Stimulated activated CD8-positive, alpha-beta memory T cell treated with anti-CD3 and anti-CD28 coated beads, Interleukin-15, amount 100 ng/mL, for 1 hour (primary cell): Measurements from ENCODE around the gene MTFMT.
"Not testable (repeated sequence)": the region's sequence is repeated elsewhere in the genome, so short reads cannot be mapped to it uniquely, and the experiment has no call there.

Source experiments
- DNase-seq: peaks from one replicate; pipeline ENCODE4 v3.0.0-alpha.2; 2020; ENCODE audit warnings: low read depth

The MTFMT gene

DNA sequence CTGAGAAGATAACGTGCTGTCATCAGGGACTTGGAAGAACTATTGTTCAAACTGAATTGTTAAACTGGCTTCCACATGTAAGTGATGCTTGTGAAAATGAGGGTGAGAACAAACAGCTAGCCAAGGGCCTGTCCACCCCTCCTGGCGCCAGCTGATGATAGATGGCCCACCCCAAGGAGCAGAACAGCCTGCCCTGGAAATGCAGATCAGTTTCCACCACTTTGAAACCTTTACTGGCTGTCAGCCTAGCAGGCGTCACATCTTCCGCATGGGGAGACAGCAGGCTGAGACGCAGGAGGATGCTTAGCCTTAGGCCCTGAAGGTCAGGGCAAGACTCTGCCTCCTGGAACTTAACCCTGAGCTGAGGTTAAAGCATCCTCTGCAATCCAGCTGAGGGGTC is 9.4 kb upstream of the MTFMT start:
- no peak for DNase-seq

DNA sequence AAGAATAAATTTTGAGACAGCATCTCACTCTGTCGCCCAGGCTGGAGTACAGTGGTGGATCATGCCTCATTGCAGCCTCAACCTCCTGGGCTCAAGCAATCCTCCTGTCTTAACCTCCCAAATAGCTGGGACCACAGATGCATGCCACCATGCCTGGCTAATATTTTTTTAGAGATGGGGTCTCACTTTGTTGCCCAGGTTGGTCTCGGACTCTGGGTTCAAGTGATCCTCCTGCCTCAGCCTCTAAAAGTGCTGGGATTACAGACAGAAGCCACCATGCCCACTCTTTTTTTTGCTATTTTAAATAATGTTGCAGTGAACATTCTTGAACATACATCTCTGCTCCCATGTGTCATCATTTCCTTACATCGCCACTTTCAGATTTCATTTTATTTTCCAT is 9.0 kb upstream of the MTFMT start:
- no peak for DNase-seq

DNA sequence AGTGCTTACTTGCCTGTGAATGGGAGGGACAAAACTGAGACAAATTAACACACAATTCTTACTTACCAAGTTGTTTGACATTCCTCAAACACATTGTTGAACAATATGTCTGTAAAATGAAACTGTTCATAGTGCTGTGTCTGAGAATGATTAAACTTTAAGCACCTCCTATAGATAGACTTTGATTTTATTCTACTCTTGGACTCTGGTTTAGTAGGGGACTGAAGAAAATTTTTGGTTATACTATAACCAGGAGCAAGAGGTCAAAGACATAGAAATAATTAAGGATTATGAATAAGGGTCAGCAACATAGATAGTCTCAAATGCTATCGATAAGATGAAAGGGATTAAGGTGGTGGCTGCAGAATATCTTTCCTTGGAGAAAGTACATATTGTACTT is 7.9 kb upstream of the MTFMT start:
- no peak for DNase-seq

DNA sequence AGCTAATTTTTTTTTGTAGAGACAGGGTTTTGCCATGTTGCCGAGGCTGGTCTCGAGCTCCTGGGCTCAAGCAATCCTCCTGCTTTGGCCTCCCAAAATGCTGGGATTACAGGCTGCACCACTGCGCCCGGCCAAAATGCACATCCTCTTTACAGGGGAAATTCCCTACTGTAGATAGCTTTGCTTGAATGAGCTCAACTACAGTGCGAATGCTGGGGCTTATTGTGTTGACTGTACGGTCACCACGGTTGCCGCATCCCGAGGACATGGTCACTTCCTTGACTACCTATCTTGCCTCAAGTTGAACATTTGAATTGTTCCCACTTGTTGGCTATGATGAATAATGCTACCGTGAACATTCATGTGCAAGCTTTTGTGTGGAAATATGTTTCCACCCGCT is 5.3 kb upstream of the MTFMT start:
- no peak for DNase-seq

DNA sequence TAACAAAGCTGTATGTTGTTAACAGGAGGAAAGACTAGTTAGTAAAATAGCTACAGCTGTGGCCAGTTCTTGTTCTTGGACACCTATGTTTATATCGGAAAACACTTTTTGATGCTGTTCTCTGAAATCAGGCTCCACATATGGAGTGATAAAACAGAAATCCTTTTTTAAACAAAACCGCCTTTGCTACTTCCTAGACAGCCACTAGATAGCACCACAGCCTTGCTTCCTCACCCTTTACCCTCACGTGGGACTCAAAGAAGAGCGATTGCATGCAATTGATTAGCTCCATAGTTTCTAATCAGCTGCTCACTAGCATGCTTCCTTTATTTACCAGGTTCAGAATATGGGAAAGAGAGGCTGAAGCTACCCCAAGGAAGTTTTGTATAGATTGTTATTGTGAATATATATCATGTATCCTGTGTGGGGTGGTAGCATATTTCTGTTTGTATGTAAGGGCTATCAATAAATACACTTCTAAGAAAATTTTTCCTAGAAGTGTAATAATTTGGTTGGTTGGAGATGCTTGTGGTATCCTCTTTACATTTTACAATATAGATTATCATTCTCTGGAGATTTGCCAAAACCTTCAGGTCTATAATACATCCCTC is 4.3 kb upstream of the MTFMT start:
- DNase-seq, result no peak

DNA sequence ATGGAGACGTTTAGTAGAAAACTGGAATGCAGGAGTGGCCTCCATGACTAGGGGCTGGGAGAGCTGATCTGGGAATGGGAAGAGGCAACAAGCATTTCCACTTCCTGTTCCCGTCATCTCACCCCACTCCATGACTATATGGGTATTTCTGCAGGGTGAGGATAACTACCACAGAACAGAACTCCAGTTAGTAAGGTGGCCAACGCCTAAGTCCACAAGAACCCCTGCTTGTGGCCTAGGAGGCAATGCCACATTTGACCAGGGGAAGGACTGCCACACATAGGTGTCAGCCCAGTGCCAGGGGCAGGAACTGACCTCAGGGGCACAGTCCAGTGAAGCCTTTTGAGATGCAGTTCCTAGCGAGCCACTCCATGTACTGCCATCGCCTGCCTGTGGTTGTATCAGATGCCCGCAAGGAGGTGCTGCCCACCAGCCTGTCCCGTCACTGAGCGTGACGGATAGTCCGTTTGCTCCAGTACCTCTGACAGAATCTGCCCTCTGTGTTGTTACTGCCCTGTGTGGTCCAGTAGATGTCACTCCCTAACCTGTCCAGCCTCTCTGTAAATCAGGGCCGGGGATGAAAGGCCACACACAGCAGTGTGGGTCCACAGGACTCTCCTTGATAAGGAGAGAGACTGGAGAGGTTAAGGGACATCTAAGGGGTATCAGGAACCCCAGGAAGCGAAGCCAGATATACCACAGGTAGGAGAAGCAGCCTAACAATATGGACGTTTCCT is 3.5 kb upstream of the MTFMT start:
- no peak for DNase-seq

DNA sequence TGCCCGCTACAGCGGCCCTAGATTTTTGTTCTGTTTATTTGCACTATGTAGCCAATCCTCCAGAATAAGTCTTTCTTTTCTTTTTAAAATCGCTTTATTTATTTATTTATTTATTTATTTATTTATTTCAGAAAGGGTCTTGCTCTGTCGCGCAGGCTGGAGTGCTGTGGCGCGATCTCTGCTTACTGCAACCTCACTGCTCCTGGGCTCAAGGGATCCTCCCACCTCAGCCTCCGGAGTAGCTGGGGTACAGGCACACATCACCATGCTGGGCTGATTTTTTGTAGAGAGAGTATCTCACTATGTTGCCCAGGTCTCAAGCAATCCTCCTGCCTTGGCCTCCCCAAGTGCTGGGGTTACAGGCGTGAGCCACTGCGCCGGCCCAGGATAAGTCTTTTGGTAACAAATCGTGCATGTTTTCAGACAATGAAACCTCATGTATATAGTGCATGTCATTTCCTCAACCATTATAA is 333 bp upstream of the MTFMT start:
- DNase-seq, result no peak

DNA sequence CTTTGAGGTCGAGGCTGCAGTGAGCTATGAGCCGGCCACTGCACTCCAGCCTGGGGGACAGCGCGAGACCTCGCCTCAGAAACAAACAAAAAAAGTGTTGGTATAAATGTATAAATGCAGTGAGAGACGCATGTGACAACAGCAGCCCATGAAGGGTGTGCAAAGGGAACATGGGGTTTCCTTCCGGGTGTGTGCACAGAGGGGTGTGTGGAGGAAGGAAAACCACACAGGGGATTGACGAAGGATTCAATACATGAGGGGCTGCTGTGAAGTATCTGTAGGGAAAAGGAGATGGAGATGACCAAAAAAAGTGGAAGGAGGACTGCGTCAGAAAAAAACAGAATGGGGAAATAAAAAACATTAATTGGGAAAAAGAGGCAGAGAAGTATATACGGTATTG is 1.1 kb downstream of the MTFMT start:
- no peak for DNase-seq

DNA sequence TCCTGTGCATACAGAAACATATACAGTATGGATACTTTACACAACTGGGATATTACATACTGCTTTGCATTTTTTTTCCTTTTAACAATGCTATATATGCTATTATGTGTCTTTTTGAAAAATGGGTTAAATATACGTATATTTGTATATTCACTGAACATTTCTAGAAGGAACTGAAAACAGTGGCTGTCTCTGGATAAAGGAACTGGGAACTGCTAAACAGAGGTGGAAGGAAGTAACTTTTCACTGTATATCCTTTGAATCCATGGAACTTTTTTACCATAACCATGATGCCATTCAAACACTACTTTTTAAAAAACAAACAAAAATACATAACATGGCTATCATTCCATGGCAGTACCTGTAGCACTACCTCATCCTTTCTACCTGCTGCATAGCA is 1.8 kb downstream of the MTFMT start:
- no peak for DNase-seq

DNA sequence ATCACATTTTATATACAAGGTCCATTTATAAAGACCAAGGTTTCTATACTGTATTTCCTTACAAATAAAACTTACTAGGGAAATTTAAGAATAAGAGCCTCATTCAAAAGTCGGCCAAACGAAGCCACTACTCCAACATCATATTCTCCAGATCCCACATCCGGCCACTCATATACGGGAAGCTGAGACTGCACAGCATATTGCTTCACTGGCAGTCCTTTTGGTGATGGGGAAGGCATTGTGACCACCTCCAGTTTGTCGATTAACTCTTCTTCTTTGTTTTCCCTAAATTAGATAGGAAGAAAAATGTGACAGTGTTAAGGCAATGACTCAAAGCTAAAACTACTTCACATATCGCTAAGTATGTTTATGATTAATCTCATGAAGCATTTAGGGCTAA is 2.7 kb downstream of the MTFMT start:
- no peak for DNase-seq

DNA sequence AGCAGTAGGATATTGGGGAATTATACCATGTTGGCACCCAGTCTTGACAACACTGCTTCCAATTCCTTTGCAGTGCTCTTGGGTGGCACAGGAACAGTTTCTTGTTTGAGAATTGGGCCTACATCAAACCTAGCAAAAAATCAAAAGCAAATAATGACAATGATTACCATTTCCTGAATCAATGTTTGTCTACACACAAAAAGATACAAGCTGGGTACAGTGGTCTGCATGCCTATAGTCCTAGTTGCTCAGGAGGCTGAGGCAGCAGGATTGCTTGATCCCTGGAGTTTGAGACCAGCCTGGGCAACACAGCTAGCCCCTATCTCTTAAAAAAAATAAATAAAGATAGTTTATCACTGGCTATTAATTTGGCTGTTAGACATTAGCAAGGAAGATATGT is 8.0 kb downstream of the MTFMT start:
- no peak for DNase-seq

DNA sequence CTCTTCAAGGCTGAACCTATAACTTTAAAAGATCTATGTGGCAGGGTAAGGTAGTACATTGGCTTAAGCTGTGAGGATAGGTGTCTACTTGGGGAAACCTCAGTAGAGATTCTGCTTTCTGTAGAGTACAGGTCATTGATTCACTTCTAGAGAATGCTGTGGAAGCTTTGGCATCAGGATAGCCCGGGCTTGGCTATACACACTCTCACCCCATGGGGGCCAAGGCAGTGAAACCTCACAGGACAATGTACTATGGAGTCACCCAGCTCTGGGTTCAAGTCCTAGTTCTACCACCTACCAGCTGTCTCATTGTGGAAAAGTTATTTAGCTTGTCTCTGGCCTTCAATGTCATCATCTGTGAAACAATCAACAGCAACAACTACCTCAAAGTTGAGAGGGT is 9.0 kb downstream of the MTFMT start:
- no peak for DNase-seq

DNA sequence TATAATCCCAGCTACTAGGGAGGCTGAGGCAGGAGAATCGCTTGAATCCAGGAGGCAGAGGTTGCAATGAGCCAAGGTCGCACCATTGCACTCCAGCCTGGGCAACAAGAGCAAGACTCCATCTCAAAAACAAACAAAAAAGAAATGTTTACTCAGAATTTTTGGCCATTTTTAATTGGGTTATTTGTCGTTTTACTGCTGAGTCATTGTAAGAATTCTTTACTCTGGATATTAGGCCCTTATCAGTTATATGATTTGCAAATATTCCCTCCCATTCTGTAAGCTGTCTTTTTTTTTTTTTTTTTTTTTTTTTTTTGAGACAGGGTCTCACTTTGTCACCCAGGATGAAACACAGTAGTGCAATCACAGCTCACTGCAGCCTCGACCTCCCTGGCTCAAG is 18.2 kb downstream of the MTFMT start:
- not testable (repeated sequence) for DNase-seq

DNA sequence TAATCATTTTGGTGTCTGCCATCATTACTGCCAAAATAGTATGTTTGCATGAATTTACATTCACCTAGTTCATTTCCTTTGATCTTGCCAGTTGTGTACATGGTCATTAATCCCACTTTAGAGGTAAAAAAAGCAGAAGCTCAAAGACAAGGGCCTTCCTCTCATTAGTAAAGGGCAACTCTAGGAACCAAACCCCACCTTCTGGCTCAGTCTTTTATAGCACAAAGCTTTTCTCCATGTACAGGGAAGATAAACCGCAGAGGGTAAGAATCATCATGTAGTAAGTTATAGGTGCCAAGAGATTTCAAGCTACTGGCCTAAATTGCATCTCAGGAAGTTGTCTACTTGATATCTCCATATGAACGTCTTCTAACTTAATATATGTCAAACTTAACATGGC is 20.5 kb downstream of the MTFMT start:
- DNase-seq, result no peak

DNA sequence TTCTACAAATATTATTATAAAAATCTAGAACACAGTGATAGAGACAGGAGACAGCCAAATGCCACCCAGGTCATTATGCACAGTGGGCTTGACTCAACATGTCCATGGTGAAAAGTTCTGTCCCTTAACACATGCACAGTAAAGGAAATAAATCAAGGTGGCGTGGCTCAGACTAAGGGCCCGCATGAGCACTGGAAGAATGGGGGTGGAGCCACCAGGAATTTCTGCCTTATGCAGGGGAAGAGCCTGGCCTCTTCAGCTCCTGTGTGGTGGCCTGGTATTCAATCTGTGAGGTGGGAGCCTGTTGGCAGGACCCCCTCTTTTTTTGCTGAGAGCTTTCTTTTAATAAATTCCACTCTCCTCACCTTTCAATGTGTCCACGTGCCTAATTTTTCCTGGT is 22.6 kb downstream of the MTFMT start:
- DNase-seq, result no peak

DNA sequence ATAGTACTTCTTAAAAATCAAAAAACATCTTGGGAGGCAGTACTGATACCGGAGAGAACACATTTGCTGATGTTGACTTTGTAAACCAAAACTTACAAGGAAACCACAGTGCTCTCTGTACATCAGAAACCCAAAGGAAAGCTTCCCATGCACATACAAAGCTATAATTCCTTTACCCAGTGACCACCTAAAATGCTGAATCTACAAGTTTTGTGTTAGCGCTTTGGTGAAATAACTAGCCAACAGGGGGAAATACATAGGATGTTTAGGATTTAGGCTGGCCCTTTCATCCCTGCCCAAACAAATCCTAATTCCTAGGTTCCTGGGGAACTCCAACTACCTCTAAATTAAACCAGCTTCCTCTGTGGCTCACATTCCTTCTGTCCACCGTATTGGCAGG is 24.4 kb downstream of the MTFMT start:
- DNase-seq, result no peak

DNA sequence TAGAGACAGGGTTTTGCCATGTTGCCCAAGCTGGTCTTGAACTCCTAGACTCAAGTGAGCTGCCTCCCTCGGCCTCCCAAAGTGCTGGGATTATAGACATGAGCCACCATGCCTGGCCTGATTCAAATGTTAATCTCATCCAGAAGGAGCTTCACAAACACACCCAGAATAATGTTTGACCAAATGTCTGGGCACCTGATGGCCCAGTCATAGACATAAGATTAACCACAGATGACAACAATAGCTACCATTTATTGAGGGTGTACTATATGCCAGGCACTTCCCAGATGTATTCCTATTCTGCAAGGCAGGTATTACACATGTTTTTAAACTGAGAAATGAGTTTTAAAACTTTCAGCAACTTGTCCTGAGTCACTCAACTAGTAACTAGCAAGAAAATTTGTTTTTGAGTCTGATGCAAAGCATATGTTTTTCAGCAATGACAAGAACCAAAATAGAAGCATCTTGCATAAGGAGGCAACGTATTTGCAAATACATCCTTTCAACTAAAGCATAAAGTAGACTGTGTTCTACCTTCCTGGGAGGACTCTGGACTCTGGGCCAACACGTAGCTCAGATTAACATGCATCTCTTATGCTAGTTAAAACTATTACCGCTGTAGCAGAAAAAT is 31.6 kb downstream of the MTFMT start:
- DNase-seq, result no peak

DNA sequence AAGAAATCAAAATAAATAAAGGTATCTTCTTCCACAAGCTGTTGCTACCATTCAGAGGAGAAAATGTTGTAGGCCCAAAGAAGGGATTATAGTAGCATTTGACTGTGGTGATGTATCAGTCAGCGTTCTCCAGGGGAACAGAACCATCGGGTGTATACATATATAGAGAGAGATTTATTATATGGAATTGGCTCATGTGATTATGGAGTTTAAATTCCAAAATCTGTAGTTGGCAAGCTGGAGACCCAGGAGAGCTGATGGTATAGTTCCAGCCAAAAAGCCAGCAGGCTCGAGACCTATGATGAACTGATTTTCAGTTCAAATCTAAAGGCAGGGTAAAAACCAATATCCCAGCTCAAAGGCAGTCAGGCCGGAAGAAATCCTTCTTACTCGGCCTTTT is 32.4 kb downstream of the MTFMT start:
- DNase-seq, result no peak

DNA sequence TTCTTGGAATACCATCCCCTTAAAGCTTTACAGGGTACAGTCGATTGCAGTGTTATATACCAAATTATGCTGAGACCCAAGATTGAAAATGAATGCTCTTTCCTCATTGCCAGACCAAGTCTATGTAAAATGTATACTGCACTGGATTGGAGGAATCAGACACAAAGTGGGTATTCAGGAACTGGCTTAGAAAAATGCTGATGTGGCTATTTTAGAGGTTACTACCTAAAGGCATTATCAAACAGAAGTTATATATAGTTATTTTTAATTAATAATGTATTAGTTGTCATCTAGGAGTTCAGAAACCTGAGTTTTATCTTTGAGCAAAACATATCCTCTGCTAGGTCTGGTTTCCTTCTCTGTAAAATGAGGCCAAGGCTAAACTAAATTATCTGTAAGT is 36.1 kb downstream of the MTFMT start:
- no peak for DNase-seq

DNA sequence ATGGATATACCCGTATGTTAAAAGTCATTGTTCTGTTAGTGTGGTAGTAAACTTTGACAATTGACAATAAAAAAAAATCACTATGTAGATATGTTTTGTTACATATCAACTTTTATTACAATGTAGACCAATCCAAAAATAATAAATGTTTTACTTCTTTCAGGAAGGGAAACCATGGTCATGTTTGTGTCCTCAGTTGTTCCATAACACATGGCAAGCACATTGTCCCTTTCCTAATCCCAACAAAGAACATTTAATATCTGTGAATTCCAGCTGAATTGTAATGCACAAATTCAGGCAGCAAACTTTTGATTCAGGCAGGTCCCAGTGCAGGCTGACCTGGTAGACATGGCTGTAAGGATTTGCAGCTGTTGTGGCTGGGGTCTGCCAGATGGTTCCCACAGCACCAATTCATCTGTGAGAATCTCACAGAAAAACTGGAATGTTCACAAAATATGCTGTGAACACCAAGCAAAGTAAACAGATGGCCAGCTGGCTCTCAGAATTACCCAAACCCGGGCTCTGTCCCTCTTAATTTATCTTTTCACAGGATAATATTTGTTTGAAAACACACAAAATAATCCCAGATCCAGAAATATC is 37.8 kb downstream of the MTFMT start:
- no peak for DNase-seq

DNA sequence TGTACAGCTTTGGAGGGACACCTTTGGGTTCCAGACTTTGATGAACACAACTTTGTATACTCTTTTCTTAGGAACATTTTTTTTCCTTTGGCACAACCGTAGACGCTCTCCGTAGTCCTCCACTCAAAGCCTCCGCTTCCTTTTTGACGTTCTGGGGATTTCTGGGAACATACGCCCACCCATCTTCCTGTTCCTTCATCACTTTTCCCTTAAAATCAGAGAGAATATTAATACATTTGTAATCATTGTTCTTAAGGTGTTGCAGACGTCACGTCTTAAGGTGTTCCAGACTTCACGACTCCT is 39.3 kb downstream of the MTFMT start:
- DNase-seq, result no peak

DNA sequence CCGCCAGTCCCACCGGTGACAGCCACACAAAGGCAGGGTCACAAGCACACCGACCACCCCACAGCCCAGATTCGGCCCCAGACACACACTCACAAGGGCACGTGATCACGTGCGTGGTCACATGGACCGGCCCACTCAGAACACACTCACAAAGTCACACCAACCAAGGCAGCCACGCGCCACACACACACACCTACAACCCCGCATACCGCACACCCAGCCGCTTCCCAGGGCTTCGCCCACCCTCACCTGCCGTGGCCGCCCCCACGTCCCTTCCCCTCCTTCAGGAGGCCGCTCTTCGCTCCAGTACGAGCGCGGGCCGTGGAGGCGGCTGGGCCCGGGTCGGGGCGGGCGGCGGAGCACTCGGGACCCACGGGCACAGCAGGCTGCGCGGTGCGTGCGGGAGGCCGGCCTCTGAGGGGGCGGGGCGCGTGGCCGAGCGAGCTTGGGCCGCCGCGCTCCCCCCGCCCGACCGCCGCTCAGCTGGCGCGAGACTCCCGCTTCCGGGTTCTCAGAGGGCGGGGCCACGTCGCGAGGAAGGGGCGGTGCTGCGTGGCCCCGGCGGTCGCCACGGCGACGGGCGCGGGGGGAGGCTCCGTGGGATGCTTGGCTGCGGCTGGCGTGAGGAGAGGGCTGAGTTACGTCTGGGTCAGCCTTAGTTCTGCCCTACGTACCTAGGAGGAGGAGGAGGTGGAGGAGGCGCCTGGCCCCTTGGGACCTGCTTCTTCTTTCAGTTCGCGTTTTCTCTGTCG is 39.8 kb downstream of the MTFMT start, which contains the start of gene SPG21:
Gene SPG21 (minus strand): TSS at position 499 of the 752 bp plus-strand sequence. CDS start 6,345 bp downstream, outside the sequence.
- DNase-seq, result peak; percentile 82

DNA sequence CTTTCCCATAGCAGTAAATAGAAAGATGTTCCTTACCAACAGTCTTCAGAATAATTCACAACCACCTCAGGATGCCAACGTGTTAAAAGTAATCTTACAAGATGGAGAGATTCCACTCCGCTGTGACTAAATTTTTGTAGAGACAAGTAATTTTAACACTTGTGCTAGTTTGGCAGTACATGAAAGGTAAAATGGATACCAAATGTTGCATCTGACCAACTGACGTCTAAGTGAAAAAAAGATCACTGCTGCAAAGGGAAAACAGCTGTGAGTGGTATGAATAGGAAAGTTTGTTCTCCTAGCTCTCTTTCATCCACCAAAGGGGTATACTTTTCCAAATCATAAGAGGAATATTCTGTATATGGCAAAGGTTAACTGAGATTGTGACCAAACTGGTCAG is 42.3 kb downstream of the MTFMT start:
- DNase-seq, result no peak
